ENCODE measurements around the gene ZNF524.
"Not testable (repeated sequence)": the region's sequence is repeated elsewhere in the genome, so short reads cannot be mapped to it uniquely, and the experiment has no call there.

Gene ZNF524

DNA sequence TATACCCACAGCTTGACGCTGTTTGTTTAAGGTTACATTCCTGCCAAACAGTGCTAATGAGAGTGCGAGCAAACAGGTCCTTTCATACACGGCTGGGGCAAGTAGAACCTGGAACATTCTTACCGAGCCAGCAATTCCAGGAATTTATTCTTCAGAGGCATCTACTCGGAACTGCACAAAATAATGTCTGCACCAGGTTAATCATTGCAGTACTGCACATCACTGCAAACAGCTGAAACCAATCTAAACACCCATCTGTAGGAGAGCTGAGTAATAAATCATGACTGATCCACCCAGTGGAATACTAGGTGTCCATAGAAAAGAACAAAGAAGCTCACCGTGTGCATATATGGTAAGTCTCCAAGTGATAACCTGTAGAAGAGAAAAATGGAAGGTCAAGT, 18.3 kb upstream of the ZNF524 start:
- no peak for DNase-seq

DNA sequence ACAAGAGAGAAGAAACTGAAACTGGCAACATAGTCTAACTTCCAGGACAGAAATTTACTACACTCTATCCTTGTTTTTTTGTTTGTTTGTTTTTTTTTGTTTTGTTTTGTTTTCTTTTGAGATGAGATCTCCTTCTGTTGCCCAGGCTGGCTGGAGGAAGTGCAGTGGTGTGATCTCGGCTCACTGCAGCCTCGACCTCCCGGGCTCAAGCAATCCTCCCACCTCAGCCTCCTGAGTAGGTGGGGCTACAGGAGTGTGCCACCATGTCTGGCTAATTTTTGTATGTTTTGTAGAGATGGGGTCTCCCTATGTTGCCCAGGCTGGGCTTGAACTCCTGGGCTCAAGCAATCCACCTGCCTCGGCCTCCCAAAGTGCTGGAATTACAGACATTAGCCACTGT, 17.8 kb upstream of the ZNF524 start:
- not testable (repeated sequence) for DNase-seq

DNA sequence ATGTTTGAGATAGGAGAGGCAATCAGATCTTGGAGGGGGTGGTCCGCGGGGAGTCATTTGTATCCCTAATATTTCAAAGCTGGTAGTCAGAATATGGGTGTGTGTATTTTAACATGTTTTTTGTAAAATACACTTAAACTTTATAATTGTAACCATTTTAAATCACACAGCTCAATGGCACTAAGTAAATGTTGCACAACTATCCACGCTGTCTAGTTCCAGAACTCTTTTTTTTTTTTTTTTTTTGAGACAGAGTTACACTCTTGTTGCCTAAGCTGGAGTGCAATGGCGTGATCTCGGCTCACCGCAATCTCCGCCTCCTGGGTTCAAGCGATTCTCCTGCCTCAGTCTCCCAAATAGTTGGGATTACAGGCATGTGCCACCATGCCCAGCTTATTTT, 16.2 kb upstream of the ZNF524 start:
- not testable (repeated sequence) for DNase-seq

GRCh38 chr19:55584871-55585270, 15.2 kb upstream of the ZNF524 start:
- DNase-seq, result no peak

GRCh38 chr19:55585658-55586339, 14.3 kb upstream of the ZNF524 start:
- peak; percentile 44 for DNase-seq

GRCh38 chr19:55586976-55587668, 13.0 kb upstream of the ZNF524 start:
- peak; percentile 95 for DNase-seq

DNA sequence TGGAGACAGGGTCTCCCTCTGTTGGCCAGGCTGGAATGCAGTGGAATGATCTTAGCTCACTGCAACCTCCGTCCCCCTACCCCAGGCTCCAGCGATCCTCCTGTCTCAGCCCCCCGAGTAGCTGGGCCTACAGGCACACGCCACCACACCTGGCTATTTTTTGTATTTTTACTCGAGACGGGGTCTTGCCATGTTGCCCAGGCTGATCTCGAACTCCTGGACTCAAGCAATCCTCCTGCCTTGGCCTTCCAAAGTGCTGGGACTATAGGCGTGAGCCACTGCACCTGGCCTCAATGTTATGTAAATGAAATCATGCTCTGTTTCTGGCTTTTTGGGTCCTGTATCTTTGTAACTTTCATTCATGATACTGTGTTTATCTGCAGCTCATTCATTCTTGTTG, 11.3 kb upstream of the ZNF524 start:
- DNase-seq, result no peak

DNA sequence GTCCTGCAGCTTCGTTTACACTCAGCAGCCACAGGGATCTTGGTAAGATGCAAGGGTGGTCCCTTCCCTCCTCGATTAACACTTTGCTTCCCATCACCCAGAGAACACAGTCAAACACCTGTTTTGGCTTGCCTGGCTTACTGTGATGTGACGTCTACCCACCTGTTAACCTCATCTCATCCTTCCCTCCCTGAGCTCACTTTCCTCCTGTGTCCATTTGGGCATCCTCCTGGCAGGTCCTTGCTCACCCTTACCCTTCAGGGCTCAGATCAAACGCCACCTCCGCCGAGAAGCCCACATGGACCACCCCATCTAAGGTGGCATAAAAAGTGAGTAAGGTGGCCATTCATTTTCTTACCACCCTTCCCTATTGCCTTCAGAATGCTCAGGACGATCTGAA, 10.0 kb upstream of the ZNF524 start:
- DNase-seq, result no peak

GRCh38 chr19:55590617-55591016, 9.5 kb upstream of the ZNF524 start:
- DNase-seq, result no peak

- DNase-seq, result no peak
These were observed 8.5 kb upstream of the ZNF524 start for GRCh38 chr19:55591555-55591954.

DNA sequence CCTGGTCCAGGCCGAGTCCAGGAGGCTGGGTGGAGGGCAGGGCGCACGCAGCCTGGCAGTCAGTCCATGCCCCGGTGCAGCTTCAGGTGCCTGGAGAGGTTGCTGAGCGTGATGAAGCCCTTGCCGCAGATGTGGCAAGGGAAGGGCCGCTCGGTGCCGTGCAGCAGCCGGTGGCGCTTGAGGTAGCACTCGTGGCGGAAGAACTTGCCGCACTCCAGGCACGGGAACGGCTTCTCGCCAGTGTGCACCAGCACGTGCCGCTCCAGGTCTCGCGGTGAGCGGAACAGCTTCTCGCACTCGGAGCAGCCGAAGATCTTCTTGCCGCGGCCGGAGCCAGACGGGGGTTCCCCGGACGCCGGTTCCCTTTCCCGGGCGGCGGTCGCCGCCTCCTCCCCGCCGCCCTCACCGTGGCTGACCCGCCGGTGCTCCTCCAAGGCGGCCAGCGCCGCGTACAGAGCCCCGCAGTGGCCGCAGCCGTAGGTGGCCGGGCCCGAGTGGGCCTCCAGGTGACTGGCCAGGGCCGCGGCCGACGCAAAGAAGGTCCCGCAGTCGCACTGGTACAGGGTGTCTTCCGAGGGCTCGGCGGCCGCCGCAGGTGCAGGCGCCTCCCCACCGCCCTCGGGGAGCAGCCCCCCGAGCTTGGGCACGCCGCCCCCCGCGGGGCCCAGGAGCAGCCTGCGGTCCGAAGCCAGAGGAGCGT, 7.5 kb upstream of the ZNF524 start:
- no peak for DNase-seq

DNA sequence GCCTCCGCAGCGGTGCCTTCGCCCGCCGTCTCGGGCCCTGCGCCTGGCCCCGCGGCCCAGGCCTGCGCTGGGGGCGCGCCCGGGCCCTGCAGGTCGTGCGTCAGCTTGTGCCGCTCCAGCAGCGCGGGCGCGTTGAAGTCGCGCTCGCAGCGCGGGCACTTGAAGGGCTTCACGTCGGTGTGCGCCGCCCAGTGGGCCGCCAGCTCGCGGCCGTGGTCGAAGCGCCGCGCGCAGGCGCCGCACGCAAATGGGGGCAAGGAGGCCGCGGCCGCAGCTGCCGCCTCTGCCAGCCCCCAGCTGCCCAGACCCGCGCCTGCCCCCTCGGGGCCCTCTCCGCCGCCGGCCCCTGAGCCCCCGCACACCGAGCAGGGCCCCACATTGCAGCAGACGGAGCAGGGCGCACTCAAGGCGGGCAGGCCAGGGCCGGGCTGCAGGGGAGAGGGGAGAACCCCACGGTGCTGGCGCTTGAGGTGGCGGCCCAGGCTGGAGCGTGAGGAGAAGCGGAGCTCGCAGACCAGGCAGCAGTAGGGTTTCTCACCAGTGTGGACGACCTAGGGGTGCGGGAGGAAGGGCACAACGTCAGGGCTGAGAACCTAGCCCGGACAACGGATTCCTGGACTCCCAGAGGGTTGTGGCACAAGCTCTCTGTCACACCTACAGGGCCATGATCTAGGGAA, 6.9 kb upstream of the ZNF524 start:
- no peak for DNase-seq

GRCh38 chr19:55594996-55595545, 5.0 kb upstream of the ZNF524 start:
- DNase-seq, result no peak

DNA sequence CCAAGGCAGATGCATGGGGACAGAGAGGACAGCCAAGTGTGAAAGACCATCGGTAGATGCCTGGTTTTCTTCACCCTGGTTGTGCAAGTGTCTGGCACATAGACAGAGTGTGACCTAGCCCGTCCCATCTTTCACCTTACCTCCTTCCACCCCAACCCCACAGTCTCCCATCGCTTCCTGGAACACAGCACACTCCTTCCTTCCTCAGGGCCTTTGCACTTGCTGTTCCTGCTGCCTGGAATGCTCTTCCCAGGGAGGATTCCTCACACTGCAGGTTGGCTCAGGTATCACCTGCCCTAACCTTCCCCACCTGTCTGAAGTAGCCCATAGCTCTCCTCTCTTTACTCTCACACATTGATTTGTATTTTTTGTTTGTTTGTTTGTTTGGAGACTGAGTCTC, 3.8 kb upstream of the ZNF524 start:
- no peak for DNase-seq

DNA sequence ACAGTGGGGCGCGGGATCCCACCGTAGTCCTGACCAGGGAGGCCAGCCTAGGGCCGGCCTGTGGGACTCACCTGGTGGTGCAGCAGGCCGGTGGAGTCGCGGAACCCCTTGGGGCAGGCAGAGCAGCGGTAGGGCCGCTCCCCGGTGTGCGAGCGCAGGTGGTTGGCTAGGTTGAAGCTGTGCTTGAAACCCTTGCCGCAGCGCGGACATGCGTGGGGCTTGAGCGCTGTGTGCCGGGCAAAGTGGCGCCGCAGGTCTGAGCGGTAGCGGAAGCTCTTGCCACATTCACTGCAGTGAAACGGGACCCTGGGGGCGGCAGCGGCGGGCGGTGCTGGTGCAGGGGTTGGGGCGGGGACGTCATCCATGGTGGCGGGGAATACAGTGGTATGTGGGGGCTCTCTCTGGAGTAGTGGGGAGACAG, 2.6 kb upstream of the ZNF524 start:
- DNase-seq, result no peak

GRCh38 chr19:55598034-55598433, 2.1 kb upstream of the ZNF524 start:
- no peak for DNase-seq

DNA sequence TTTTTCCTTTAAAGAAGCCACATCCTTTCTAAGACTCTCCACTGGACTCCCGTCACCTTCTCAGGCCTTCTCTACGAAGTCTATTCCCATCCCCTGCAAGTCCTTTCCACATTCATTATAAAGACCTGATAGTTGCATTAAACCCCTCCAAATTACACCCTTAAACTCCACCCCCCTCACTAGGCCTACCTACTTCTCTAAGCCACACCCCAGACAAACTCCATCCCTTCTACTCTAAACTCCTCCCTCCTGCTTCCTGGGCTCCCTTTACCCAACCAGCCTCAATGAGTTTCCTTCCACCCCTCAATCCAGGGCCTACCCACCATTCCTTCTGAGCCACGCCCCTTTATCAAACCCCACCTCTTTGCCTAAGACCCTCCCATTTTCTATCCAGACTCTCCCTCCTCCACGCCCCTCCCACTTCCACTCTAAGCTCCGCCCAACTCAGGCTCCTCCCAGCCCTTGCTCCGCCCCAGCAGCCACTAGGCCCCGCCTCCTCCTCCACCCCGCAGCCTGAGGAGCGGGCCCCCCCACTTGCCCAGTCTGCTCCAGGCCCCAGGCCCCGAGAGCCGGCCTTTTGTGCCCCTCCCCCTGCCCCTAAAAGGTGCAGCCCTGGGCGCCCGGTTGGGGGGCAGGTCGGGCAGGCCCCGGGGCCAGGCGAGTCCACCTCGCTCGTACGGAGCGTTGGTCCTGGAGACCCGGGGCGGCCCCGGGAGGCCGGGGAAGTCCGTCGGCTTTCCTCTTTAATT, 1.2 kb upstream of the ZNF524 start:
- peak; percentile 95 for DNase-seq

GRCh38 chr19:55599468-55599841, 633 bp upstream of the ZNF524 start, which contains the start of gene FIZ1:
TSS of gene FIZ1 (minus strand) at chr19:55599517. CDS start at chr19:55597865, 1,652 bp downstream.
- peak; percentile 98 for DNase-seq

- DNase-seq, result no peak
These were observed 557 bp downstream of the ZNF524 start for GRCh38 chr19:55600662-55601028.

- no peak for DNase-seq
These were observed 996 bp downstream of the ZNF524 start for GRCh38 chr19:55601084-55601483.

- no peak for DNase-seq
These were observed 2.3 kb downstream of the ZNF524 start for GRCh38 chr19:55602104-55603001.

Measured in CD4-positive, alpha-beta T cell treated with Interleukin-12 subunit alpha and Interleukin-12 subunit beta, for 1 hour (primary cell).